ENCODE data around the gene TMEM17.
"Not testable (repeated sequence)": the region's sequence is repeated elsewhere in the genome, so short reads cannot be mapped to it uniquely, and the experiment has no call there.

The TMEM17 gene, protein sequence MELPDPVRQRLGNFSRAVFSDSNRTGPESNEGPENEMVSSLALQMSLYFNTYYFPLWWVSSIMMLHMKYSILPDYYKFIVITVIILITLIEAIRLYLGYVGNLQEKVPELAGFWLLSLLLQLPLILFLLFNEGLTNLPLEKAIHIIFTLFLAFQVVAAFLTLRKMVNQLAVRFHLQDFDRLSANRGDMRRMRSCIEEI

DNA sequence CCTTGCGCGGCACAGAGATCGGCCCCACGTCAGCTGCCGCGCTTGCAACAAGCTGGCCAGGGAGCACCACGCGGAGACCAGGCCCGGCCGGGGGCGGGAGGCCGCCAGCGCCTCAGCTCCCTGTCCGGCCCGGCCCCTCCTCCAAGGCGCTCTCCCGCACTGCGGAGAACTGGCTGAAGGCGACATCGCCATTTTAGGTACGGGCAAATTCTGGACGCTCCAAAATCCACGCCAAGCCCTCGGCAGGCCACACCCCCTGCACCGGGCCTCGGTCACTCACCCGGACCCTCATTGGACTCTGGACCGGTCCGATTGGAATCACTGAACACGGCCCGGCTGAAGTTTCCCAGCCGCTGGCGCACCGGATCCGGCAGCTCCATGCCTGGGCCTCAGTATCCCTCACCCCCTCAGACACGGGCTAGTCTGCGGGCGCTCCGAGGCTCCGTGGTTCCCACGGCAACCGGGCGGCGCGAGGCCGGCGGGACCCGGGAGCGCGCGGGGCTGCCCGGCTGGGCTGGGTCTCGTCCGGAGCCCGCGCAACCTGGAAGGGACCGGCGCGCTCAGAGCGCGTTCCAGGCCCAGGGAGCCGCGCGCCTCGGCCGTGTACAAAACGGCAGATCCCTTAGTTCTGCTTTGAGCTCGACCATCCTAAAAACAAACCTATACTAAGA, at the start of gene TMEM17:
Gene TMEM17 (minus strand): TSS at position 446 of the 671 bp plus-strand sequence. CDS start 66 bp downstream, at position 380.
- no peak for DNase-seq (ENCODE audit: low read depth in 1 of 2, low spot score in 1 of 2)

DNA sequence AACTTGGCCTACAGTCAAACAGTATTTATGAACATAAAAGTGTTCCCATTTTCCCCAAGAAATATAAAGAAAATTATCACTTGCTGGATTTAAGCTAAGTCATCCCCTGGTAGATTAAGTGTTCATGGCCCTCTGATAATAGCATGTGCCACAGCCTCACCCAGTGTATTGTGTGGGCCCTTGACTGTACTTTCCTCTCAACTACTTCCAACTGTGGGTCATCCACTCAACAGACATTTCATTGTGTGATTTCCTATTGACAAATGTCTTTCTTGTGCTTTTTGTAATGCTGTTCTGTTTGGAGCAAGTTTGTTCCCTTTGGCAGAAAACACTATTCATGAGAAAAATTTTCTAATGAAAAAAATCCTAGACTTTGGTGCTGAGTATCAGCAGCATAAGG, 48.4 kb upstream of the TMEM17 start:
- DNase-seq (ENCODE audit: low read depth in 1 of 2, low spot score in 1 of 2): no peak

DNA sequence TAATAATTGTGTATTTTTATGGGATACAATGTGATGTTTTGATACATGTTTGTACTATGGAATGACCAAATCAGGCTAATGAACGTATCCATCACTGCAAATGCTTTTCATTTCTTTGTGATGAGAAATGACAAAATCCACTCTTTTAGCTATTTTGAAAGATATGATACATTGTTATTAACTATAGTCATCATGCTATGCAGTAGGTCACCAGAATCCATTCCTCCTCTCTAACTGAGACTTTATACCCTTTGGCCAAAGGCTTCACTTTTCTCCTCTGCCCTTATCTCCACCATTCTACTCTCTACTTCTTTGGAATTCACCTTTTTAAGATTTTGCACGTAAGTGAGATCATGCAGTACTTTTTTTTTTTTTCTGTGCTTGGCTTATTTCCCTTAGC, 44.5 kb upstream of the TMEM17 start:
- no peak for DNase-seq (ENCODE audit: low read depth in 1 of 2, low spot score in 1 of 2)

DNA sequence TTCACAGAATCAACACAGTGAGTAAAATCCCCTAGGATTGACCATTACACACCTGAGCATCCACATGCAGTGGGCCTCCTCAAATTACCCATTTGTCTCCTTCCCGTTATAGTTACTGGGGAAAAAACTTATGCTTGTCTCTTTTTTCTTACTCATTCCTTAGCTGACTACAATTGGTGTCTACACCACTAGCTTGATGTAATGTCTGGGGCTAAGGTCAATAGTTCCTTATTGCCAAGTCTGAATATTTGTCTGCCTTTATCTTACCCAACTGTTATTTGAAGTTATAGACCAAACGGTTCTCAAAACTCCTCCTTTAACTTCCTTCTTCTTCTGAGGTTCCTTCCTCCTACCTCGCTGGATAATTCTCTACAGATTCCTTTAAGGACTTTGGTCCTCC, 41.9 kb upstream of the TMEM17 start:
- no peak for DNase-seq (ENCODE audit: low read depth in 1 of 2, low spot score in 1 of 2)

DNA sequence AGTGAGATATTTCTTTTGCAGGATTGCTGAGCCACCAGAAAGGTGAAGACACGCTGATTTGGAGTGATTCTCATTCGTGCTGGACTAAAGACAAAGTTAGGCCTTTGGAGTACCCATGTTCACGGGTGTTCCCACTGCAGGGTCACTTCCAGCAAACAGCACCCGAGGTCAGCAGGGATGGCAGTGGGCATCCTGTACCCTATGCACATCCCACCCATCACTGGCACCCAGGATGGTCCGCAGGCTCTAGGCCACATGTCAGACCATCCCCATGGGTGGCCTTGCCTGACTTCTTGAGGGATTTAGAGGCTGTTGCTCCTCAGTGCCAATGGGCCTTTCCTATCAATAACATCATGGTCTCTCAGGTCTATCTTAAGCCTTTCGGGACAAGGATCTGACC, 39.3 kb upstream of the TMEM17 start:
- no peak for DNase-seq (ENCODE audit: low read depth in 1 of 2, low spot score in 1 of 2)

DNA sequence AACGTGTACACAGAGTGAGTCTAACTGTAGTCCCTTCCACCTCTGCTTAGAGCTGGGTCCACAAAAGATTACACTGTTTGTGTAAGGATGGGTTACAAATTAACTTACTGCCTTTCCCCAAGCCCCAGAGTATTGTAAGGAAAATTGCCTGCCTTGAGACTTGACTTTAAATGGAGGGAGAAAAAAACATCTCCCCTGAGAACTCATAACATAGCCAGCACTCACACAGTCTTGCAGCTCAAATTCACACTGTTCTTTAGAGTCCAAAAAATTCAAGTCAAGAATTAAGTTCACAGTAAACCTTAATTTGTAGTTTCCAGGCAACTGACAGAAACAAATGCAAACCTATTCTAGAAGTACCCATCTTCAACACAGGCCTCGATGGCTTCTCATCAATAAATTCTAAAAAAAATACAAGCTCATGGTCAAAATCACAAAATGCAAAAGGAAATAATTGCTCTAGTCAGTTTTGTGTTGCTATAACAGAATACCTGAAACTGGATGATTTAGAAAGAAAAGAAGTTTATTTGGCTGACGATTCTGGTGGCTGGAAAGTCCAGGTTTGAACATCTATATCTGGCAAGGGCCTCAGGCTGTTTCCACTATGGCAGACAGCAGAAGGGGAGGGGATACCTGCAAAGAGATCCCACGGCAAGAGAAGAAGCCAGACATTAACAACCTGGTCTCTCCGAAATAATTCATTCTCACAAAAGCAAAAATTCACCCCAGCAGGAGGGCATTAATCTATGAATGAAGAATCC, 34.6 kb upstream of the TMEM17 start:
- no peak for DNase-seq (ENCODE audit: low read depth in 1 of 2, low spot score in 1 of 2)

DNA sequence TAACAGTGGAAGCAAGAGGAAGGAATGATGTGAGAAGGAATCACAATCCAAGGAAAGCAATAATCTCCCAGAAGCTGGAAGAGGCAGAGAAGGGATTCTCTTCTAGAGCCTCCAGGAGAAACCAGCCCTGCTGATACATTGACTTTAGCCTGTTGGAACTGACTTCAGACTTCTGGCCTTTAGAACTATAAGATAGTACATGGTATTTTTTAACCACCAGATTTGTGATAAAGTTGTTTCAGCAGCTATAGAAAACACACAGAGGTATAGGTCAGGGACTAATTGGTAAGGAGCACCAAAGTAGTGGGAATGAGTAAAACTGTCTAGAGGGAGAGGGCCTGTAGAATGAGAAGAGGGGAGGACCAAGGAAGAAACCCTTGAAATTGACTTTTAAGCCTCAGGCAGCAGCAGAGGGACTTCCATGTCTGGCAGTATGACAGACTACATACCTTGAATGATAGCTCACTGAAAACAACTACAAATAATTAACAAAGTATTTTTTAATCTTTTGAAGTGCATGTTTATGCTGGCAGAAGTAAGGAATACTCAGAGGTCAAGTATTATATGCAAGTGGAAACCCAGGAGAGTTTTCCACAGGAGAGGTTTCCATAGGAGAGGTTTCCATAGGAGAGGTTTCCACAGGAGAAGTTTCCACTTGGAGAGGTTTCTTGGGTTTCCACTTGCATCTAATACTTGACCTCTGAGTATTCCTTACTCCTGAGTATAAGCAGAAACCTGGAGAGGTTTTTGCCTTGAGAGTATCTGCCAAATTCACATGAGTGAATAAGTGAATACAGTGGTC, 33.8 kb upstream of the TMEM17 start:
- no peak for DNase-seq (ENCODE audit: low read depth in 1 of 2, low spot score in 1 of 2)

DNA sequence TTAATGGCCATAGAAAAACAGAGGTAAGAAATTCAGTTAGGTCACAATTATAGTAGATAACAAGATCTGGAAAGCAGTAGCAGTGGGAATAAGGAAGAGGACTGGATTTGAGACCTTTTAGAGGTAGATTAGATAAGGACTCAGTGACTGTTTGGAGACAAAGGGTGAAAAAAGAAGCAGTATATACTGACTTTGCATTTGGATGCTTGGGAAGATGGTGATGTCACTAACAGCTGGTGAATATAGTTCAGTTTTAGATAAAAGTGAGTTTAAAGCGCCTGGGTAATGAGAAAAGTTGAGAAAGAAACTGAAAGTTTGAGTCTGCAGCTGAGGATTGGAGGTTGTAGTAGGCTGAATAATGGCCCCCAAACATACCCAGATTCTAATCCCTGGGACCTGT, 32.8 kb upstream of the TMEM17 start:
- no peak for DNase-seq (ENCODE audit: low read depth in 1 of 2, low spot score in 1 of 2)

DNA sequence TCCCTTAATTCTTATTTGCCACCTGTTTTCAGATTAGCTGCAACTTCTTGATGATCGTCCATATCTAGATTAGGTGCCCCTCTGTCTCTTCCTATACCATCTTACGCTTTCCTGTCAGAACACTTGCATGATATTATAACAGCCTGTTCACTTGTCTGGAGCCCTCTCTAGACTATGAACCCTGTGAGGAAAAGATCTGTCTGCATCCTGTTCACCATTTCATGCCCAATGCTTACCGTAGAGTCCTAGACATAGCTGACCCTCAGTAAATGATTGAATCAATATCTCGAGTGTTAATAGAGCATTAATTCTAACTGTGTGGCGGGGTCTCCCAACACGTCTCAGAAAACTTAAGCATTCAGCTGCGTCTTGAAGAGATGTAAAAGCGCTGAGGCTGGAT, 31.8 kb upstream of the TMEM17 start:
- DNase-seq (ENCODE audit: low read depth in 1 of 2, low spot score in 1 of 2): no peak

DNA sequence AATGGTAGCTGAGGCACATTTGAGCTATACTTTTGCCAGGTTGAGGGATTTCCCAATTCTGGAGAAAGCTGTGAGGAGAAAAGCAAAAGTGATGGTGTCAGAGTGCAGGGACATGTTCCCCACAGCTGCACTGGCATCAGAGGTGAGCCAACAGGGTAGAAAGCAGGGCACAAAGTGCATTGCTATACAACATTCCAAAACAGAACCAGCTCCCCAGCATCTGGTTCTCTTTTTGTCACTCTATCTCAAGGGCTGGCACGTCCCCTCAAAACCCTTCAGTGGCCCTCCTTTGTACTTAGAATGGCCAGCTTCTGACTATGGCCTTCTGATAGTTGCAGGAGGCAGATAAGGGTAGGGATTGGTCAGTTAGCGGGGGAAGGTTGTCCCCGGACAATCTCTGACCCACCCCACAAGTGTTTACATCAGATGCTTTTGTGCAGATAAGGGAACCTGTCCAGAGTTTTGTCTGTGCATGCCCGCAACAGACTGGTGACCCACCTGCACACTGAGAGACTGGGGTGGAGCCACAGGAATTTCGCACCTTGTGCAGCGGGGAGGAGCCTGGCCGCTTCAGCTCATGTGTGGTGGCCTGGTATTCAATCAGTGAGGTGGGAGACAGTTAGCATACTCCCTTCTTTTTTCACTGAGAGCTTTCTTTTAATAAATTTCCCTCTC, 31.0 kb upstream of the TMEM17 start:
- no peak for DNase-seq (ENCODE audit: low read depth in 1 of 2, low spot score in 1 of 2)

DNA sequence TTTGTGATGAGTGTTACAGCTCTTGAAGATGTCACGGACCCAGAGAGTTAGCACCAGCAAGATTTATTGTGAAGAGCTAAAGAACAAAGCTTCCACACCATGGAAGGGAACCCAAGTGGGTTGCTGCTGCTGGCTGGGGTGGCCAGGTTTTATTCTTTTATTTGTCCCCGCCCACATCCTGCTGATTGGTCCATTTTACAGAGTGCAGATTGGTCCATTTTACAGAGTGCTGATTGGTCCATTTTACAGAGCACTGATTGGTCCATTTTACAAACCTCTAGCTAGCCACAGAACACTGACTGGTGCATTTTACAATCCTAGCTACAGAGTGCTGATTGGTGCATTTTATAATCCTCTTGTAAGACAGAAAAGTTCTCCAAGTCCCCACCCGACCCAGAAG, 29.5 kb upstream of the TMEM17 start:
- not testable (repeated sequence) for DNase-seq (ENCODE audit: low read depth in 1 of 2, low spot score in 1 of 2)

DNA sequence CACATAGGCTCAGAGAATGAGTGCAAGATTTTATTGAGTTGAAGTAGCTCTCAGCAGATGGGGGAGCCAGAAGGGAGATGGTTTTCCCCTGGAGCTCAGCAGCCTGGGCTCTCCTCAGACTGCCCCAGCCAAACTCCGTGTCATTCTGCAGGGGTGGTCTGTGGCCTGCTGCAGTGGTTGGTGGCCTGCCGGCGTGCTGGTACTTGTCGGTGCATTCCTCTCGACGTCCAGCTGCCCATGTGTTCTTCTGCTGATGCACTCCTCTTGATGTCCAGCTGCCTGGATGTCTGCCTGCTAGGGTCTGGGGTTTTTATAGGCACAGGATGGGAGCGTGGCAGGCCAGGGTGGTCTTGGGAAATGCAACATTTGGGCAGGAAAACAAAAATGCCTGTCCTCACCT, 25.6 kb upstream of the TMEM17 start:
- no peak for DNase-seq (ENCODE audit: low read depth in 1 of 2, low spot score in 1 of 2)

DNA sequence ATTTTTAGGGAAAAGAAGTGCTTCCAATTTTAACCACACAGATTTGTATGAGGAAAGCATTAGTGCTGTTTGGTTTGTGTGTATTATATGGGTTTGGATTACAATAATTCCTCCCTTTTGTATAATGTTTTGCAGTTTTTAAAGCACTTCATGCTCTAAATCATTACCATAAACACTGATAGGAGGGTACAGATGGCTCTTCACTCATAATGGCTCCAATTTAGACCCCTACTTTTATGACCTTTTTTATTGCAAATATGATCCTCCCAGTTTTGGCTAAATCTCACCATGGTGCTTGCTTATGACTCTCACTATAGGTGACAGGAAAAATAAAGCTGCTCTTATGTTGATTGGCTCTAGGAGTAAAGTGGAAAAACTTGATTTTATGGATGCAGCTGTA, 23.8 kb upstream of the TMEM17 start:
- no peak for DNase-seq (ENCODE audit: low read depth in 1 of 2, low spot score in 1 of 2)

DNA sequence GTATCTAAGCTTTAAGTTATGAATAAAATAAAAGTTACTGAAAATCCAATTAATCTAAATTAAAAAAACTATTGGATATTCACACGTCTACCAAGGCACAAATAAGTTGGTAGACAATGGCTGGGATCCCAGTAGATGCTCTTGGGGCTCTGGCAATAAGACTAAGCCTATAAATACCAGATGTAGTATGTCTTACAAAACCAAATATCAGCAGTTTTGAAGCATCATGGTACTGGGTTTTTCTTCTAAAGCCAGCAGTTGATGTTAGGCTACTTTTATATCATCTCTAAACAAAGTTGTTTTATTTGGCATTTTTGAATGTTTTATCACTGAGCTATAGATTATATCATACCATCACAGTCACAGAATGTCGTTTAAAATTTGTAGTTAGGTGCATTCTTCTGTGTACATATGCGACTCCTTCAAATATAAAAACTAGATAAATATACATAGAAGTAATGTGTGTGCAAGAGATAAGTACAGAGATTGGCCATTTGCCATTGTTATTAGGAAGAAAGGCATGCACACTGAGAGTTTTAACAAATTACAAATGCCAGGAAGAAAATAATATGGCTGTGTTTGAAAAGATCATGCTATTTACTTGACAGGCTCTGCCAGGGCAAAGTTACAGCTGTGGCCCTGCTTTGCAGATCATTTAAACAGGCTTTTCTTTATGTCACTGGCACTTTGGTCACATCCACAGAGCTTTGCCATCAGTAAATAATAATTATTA, 21.6 kb upstream of the TMEM17 start:
- no peak for DNase-seq (ENCODE audit: low read depth in 1 of 2, low spot score in 1 of 2)

DNA sequence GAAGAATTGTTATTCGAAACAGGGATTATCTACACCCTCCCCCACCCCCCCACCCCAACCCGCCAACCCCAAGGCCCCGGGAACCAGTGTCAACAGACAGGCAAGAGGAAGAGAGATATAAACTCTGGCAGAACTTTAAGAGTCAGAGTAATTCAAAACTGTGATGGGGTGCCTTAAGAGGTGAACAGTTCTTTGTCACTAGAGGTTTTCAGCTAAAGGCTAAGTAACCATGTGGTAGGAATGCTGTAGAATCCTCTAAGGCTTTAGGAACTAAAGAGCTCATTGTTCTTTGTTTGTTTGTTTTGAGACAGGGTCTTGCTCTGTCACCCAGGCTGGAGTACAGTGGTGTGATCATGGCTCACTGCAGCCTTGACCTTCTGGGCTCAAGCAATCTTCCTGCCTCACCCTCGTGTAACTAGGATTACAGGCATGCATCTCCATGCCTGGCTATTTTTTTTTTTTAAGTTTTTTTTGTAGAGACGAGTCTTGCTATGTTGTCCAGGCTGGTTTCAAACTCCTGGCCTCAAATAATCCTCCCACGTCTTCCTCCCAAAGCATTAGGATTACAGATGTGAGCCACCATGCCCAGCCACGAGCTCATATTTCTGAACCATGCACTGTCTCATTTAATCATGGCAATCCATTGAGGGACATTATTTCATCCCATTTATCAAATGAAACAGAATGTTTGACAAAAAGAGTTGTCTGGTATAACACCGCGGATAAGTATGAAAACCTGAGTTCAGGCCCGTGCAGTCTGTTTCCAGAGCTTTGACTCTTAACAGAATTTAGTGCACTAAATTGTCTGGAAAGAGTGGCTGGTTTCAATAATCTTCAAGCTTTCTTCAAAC, 20.8 kb upstream of the TMEM17 start:
- no peak for DNase-seq (ENCODE audit: low read depth in 1 of 2, low spot score in 1 of 2)

DNA sequence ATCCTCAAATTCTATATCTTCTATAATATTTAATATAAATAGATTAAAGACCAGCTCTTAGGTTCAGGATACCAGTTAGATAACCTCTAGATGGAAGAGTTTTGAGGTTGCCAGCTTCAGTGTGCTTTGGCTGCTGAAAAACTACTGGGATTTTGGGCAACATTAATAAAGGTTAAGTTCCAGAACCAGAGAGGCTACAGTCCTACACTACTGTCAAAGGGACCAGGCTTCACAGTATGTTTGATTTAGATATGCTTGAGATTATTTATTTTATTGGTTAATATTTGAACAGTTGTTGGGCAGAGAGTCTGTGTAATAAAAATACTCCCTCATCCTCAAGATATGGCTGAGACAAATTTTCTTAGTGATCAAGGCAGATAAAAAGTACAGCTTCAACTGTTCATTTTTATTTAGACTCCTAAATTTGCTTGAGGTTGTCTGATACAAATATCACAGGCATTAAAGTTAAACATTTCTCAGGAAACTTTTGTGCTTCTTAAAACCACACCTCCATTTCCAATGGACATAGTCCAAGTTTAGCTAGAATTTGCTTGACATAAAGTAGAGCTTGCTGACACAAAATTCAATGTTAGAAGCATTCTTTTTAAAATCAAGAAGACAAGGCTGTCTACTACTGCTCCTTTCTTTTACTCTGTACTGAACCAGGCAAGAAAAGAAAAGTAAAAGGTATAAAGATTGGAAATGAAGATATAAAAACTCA, 19.7 kb upstream of the TMEM17 start:
- no peak for DNase-seq (ENCODE audit: low read depth in 1 of 2, low spot score in 1 of 2)

DNA sequence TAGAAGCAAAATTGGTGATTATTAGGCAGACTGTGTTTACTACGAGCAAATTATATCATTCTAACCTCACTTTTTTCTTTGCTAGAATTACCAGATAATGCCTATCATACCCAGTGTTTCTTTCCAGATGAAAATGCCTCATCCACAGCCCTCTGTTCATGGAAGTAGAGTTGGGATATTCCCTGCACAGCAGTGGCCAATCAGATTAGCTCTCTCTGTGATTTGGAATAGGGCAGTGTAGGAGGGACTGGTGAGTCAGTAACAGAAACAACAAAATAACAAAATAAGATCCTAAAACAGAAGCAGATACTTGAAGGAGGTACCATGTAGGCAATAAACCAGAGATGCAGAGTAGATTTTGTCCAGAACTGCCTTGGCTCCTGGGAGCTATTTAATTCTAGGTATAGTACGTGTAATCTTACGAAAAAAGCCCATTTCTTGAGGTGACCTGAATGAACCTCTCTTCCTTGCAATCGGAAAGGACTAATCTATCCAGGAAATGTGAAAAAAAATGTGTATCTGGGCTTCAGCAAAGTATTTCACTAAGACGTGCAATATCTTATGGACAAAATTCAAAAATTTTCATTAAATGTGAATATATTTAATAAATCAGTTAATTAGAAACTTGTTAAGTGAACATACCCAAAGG, 18.4 kb upstream of the TMEM17 start:
- no peak for DNase-seq (ENCODE audit: low read depth in 1 of 2, low spot score in 1 of 2)

DNA sequence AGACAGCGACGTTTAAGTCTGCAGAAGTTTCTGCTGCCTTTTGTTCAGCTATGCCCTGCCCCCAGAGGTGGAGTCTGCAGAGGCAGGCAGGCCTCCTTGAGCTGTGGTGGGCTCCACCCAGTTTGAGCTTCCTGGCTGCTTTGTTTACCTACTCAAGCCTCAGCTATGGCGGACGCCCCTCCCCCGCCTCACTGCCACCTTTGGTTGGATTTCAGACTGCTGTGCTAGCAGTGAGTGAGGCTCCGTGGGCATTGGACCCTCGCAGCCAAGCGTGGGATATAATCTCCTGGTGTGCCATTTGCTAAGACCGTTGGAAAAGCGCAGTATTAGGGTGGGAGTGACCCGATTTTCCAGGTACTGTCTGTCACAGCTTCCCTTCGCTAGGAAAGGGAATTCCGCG, 15.1 kb upstream of the TMEM17 start:
- DNase-seq (ENCODE audit: low read depth in 1 of 2, low spot score in 1 of 2): not testable (repeated sequence)
